22Rv1 (cell line): ENCODE data around the gene GABARAPL2.

Experiments
- H3K27ac ChIP-seq: fragments of 450-650 bp; 2 replicates; pipeline ENCODE4 v1.5.1; 2017
- ZFX ChIP-seq: fragments of 450-650 bp; IDR thresholded peaks from 2 replicates; pipeline ENCODE4 v1.6.1; 2017; ENCODE audit warnings: antibody characterized with exemption, borderline replicate concordance
- TF ChIP-seq, protein P1 (sequence below): fragments of 450-650 bp; IDR thresholded peaks from 2 replicates; pipeline ENCODE4 v1.5.1; 2017; ENCODE audit warnings: mild to moderate bottlenecking

The GABARAPL2 gene

DNA sequence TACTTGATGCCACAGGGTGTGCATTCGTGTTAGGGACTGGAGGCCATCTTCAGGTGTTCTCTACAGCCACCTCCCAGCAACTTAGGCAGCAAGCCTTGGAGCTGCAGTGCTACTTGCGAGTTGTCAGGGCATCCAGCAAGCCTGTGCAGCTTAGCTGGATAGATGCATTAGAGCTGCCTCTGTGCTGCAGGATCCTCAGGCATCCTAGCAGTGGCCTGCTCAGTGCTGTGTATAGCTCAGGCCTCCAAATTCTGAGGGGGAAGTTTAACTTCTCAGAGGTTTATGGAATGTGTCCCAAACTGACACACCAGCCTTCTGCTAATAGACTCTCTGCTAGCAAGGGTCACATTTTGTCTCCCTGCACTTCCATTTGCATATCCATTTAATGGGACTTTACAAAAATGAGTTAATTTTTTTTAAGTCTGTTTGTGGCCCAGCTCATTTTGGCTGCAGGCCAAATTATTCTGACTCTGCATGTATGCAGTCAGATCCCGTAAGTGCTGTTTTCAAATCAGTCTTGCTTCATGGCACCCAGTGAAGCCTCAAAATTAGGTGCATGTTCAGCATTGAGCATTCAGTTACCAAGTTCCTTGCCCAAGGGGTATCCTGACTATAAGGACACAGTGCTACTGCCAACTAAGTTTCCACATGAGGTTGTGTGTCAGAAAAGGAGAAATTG, 6.8 kb downstream of the GABARAPL2 start:
- H3K27ac ChIP-seq = no peak overlapping the region
- TF ChIP-seq ZFX = no peak
- TF ChIP-seq, protein P1, sequence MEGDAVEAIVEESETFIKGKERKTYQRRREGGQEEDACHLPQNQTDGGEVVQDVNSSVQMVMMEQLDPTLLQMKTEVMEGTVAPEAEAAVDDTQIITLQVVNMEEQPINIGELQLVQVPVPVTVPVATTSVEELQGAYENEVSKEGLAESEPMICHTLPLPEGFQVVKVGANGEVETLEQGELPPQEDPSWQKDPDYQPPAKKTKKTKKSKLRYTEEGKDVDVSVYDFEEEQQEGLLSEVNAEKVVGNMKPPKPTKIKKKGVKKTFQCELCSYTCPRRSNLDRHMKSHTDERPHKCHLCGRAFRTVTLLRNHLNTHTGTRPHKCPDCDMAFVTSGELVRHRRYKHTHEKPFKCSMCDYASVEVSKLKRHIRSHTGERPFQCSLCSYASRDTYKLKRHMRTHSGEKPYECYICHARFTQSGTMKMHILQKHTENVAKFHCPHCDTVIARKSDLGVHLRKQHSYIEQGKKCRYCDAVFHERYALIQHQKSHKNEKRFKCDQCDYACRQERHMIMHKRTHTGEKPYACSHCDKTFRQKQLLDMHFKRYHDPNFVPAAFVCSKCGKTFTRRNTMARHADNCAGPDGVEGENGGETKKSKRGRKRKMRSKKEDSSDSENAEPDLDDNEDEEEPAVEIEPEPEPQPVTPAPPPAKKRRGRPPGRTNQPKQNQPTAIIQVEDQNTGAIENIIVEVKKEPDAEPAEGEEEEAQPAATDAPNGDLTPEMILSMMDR = no peak

DNA sequence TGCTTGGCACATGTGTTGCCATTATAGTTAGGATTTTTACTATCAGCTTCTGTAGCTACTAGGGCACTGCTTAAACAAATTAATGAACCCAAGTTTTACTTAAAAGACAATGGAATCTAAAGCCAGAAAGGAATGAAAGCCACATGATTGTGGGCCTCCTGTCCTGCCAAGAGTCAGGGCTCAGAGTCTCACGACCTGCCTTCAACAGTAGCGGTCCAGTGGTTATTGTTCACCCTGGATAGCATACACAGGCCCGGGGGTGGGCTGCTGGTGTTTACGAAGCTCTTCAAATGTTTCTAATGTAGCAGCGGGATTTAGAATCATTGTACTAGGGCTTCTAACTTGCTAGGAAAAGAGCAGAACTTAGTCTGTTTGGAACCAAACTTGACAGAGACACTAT, 7.8 kb downstream of the GABARAPL2 start:
- TF ChIP-seq ZFX = no peak
- TF ChIP-seq, protein P1 = no peak
- H3K27ac ChIP-seq = no peak overlapping the region

DNA sequence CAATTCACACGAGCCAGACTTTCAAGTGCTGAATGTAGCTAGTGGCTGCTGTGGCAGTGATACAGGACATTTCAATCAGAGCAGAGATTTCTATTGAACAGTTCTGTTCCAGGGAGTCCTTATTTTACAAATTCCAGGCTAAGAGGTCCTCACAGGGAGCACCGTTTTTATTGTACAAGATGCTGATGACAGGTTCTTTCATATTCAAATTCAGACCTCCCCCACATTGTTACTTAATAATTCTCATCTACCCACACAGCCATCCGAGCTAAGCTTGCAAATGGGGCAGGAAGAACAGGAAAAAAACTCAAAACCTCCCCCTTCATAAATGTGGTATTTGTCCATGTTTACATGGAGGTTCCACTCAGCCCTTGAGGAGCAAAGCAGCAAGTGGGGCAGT, 9.8 kb downstream of the GABARAPL2 start:
- TF ChIP-seq, protein P1 = no peak
- TF ChIP-seq ZFX = no peak
- no peak overlapping the region for H3K27ac ChIP-seq

DNA sequence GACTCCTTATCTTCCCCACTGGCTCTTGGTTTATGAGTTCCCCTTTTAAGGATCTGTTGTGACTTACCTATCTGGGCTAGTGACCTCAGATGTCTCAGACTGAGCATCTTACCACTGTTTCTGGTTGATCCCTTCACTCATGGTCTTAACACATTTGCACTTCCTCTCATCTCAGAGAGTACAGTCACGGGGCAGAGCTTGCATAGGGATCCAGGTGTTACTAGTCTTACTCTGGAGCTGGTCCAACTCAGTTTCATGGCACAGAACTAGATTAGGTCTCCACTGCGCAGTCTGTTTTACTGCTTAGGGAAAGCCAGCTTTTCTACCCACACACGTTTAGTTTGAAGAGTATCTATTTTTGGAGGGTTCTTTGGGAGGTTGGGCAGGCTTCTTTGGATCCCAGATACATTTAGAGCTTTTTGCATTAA, 10.2 kb downstream of the GABARAPL2 start:
- TF ChIP-seq, protein P1 = no peak
- TF ChIP-seq ZFX = no peak
- H3K27ac ChIP-seq = no peak overlapping the region

DNA sequence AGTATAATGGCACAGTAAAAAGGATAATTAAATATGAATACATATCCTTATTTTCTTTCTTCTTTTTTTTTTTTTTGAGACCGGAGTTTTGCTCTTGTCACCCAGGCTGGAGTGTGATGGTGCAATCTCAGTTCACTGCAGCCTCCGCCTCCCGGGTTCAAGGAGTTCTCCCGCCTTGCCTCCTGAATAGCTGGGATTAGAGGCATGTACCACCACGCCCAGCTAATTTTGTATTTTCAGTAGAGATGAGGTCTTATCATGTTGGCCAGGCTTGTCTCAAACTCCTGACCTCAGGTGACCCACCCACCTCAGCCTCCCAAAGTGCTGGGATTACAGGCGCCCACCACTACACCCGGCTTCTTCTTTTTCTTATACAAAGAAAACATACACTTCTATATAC, 12.0 kb downstream of the GABARAPL2 start:
- TF ChIP-seq, protein P1 = no peak
- no peak for TF ChIP-seq ZFX

DNA sequence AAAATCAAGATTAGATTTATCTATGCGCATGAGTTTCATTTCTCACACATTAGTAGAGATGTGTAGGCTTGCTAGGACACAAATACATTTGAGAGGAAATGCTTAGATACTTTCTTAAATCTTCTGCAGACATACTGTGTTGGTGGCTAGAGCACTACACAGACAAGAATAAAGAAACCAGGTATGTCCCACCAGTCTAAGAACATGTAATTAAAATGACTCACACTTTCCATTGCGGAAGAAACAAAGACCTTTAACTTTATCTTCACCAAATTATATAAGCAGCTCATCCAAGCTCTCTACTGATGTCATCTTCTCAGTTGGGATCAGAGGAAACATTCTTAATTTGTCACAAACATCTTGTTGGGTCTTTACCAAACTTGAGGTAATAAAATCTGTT, 12.5 kb downstream of the GABARAPL2 start:
- TF ChIP-seq, protein P1 = no peak
- no peak overlapping the region for H3K27ac ChIP-seq

More for the DNA sequence above, 12.0 kb downstream of the GABARAPL2 start:
- no peak overlapping the region for H3K27ac ChIP-seq

DNA sequence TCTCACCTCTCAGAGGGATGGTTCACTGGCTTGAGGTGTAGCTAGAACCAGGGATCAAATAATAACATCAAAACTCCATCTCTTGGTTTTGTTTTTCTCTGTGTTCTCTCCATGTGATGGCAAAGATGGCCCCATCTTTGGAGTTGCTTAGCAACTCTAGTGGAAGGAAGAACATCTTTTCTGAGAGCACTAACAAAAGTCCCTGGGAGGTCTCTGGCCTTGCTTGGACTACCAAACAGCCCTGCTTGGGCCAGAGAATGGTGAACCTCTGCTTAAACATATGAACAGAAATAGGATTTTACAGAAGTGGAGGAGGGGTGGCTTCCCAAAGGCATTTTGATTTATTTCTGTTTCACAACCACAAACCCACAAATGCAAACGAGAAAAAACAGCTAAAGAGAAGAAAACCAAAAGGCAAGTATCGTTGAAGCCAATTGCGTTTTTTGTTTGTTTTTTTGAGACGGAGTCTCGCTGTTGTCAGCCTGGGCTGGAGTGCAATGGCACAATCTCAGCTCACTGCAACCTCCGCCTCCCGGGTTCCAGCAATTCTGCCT, 13.2 kb downstream of the GABARAPL2 start:
- TF ChIP-seq, protein P1 = no peak
- no peak for TF ChIP-seq ZFX

More for the DNA sequence above, 13.2 kb downstream of the GABARAPL2 start:
- no peak overlapping the region for H3K27ac ChIP-seq
